COLO668 (cell line): ENCODE data around the gene PRPH.
A peak's percentile ranks its signal among the peaks of the same experiment; 100 is the strongest.
"Not testable (repeated sequence)": the region's sequence is repeated elsewhere in the genome, so short reads cannot be mapped to it uniquely, and the experiment has no call there.

ENCODE experiments used
- DNase-seq: peaks from one replicate; lab custom pipeline; 2025; ENCODE audit not compliant: unreplicated experiment; lab: John Stamatoyannopoulos, UW

The PRPH gene

GRCh38 chr12:49276304-49277290 lies 18.4 kb upstream of the PRPH start:
- DNase-seq: no peak

GRCh38 chr12:49277466-49277865 lies 17.5 kb upstream of the PRPH start:
- DNase-seq: no peak

DNA sequence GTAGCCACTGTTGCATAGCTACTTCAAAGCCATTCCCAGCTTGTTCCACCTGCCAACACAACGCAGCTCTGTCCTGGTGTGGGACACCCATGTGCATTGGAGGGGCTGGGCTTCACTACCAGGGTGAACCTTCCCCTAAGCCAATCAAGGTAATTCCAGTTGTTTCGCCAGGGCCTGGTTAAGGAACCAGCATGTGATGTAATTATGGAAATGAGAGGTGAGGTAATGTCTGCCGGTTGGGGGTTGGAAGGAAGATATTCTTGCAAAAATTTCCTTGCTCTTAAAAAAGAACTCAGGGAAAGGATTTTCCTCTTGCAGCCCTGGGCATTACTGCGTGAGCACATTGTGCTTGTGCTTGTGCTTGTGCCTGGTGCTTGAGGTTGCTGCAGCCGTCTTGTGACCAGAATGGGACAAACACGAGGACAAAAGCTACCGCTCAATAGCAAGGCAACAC lies 15.2 kb upstream of the PRPH start:
- DNase-seq: no peak

- DNase-seq: not testable (repeated sequence)
These were observed 14.4 kb upstream of the PRPH start for GRCh38 chr12:49280545-49280944.

DNA sequence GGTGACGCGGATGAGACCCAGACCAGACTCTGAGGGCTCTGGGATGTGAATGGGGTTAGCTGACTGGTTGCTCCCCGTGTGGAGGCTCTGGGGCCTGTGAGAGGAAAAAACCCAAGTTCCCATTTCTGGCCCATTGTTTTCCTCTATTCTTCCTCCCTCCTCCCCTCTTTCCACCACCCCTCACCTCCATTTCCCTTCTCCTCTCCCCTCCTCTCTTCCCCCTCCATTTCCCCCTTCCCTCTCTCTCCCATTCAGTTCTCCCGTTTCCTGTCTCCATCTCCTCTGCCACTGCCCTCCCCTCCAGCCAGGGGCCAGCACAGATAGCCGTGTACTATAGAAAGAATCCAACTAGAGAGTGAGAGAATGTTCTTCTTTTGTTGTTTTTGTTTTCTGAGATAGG lies 12.6 kb upstream of the PRPH start:
- DNase-seq: no peak

DNA sequence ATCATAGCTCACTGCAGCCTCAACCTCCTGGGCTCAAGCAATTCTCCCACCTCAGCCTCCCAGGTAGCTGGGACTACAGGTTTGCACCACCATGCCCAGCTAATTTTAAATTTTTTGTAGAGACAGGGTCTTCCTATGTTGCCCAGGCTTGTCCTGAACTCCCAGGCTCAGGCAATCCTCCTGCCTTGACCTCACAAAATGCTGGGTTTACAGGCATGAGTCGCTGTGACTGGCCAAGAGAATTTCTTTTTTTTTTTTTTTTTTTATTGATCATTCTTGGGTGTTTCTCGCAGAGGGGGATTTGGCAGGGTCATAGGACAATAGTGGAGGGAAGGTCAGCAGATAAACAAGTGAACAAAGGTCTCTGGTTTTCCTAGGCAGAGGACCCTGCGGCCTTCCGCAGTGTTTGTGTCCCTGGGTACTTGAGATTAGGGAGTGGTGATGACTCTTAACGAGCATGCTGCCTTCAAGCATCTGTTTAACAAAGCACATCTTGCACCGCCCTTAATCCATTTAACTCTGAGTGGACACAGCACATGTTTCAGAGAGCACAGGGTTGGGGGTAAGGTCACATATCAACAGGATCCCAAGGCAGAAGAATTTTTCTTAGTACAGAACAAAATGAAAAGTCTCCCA lies 12.1 kb upstream of the PRPH start:
- not testable (repeated sequence) for DNase-seq

DNA sequence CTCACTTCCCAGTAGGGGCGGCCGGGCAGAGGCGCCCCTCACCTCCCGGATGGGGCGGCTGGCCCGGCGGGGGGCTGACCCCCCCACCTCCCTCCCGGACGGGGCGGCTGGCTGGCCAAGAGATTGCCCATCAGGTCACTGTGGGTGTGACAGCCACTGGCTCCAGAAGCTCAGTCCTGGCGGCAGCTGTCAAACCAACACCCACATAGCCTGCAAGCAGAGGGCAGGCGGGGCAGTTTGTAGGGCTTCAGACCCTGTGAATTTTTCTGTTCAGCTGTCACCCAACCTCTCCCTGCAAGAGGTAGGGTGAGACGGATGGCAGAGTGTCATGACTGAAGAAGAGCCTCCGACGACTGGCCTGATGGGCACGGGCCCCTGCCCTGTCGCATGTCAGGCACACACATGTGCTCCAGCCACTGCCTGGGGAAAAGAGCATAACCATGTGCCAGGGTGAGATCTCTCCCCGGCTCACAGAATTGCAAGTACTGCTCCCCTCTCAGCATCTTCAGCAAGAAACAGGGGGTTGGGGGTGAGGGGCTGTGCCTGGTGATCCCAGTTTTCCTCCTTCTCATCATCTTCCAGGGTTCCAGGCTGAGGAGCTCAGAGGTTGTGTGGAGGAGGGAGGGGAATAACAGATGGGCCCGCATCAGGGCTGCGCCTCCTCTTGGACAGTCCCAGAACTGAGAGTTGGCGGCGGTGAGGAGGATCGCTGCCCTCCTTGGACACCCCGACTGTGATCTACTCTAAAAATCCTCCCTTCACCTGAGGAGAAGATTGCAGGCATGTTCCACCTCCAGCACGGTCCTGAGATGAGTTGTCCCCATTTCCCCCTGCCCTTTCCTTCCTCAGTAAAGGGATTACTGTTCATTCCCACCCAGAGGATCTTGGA lies 11.2 kb upstream of the PRPH start:
- DNase-seq: no peak

DNA sequence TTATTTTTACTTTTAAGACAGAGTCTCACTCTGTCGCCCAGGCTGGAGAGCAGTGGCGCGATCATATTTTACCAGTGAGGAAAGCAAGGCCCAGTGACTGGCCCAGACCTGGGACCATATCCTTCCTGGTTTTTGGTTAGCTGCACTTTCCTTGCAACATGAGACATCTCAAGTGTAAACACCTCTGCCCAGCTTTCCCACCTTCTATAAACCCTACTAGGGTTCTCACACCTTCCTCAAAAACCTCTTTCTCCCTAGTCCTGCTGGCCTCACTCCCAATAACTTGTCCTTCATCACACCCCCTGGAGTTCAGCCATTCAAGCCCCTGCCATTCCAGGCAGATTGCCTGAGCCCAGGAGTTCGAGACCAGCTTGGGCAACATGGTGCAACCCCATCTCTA lies 10.3 kb upstream of the PRPH start:
- no peak for DNase-seq

DNA sequence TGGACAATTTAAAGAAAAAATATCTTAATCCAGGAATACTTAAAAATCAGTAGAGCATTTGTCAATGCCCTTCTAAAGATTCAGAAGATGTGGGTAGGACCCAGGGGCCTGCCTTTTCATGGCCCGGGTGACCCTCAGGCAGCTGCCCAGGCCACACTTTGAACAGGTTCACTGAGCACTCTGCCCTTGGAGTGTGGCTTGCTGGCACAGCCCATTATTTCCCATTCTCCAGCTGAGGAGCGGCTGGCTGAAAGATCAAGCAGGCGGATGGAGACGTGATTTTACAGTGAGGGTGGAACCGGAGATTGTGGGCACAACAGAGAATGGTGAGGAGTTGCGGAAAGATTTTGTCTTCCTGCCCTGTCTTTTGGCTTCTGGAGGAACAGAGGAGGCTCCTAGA lies 7.1 kb upstream of the PRPH start:
- no peak for DNase-seq

DNA sequence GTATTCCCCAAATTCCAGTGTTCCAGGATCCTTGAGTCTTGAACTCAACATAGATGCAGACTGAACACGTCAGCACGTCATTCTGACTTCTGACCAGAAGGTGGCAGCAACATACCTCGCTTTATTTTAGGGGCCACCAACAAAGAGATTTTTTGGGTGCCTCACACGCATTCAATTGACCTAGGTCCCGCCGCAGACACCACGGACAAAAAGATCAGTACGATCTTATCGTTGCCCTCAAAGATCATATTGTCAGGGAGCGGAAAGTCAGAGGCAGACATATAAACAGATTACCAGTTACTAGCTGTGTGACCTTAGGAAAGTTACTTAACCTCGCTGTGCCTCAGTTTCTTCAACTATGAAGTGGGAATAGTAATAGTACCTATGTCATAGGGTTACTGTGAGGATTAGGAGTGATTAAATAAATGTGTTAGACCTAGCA lies 6.5 kb upstream of the PRPH start:
- peak; percentile 21 for DNase-seq

DNA sequence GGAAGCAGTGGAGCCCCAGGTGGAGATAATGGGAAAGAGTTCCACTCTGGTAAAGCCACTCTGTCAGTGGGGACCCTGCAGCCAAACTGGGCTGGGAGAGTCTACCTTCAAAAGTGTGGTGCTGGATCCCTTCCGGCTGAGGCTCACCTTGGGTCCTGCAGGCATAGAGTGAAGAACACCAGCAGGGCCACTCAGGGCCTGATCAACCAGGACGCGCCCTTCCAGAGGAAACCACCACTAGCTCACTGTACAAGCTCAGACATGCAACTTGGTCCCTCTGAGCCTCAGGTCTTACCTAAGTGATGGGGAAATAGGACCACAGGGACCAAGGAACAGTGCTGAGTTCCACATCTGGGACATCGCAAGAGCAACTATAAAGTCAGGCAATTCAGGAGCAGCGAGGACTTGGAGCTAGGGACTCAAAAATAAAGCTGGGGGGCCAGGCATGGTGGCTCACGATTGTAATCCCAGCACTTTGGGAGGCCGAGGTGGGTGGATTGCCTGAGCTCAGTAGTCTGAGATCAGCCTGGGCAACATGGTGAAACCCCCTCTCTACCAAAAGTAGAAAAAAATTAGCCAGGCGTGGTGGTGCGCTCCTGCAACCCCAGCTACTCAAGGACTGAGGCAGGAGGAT lies 5.9 kb upstream of the PRPH start:
- no peak for DNase-seq

DNA sequence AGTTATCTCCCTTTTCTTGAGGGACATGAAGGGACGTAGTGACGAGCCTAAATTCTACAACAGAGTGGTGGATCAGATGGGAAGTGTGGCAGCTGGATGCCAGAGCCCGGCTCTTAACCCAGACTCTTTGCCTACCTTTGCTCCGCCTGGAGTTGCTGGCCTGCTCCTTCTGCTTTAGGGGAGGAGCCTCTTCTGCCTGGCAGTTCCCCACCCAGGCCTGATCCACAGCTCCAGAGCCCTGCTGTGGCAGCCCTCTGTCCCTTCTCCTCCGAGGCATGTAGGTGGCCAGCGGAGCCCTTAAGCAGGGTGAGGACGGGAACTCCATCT lies 2.3 kb upstream of the PRPH start:
- DNase-seq: no peak

DNA sequence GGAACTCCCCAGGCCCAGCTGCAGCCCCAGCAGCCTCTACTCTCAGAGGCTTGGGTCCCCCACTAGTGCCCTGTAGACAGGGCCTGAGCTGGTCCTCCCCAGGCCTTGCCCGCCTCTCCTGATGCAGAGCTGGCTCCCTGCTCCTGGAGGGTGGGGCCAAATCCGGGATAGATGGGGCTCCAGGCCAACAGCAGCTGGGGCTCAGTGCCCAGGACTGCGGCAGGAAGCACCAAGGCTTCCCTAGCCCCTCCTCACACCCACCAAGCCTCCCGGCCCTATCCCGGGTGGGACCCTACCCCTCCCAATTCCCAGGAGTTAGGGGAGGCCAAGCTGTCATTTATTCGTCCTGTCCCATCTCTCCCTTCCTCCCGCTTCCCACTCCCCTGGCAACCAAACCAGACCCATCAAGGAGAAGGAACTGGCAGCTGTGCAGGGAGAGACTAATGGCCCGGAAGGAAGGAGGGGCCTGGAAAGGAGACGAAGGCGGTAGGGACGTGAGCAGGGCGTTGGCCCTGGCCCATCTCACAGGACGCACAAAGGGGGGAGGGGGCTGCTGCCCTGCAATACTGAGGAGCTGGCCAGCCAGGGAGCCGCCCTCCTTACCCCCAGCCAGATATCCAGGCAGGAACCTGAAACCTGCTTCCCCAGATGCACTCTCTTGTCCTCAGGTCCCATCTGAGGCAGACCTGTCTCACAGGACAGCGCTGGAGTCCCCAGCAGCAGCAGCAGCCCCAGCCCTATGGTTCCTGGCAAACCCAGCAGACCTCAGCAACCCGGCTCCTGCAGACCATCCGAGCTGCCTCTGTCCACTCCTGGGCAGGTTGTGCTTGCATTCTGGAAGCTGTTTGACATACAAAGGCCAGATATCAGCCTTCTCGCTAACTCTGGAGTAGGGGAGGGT lies 1.6 kb upstream of the PRPH start:
- DNase-seq: no peak

- no peak for DNase-seq
These were observed 702 bp upstream of the PRPH start for GRCh38 chr12:49294086-49294803.

- DNase-seq: no peak
These were observed 204 bp upstream of the PRPH start for GRCh38 chr12:49294804-49295081.

DNA sequence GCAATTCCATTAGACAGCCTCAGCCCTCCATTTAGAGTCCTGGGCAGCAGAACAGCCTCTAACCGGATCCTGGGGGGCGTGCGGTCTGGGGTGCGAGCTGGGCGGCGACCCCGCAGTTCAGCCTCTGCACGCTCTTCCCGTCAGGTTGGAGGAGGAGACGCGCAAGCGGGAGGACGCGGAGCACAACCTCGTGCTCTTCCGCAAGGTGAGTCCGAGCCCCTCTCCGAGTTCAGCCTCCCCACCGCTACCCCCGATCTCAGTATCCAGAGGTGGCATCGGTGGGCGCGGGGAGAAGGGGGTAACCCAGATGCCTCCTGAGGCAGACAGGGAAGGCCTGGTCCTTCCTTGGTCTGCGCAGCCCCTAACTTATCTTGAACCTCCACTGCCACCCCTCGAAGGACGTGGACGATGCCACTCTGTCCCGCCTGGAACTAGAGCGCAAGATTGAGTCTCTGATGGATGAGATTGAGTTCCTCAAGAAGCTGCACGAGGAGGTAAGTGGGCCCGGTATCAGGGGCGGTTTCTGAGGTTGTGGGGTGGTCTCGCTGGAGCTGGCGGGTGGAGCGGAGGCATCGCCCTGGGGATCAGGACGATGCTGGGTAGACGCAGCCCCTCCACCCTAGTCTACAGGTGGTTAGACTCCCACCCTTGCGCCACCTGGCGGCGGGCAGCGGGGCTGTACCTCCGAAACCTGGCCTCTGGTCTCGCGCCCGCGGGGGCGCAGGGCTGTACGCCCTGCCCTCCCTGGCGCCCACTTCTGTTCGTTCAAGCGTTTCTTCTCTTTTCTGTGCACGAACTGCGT lies 1.3 kb downstream of the PRPH start:
- peak; percentile 75 for DNase-seq

DNA sequence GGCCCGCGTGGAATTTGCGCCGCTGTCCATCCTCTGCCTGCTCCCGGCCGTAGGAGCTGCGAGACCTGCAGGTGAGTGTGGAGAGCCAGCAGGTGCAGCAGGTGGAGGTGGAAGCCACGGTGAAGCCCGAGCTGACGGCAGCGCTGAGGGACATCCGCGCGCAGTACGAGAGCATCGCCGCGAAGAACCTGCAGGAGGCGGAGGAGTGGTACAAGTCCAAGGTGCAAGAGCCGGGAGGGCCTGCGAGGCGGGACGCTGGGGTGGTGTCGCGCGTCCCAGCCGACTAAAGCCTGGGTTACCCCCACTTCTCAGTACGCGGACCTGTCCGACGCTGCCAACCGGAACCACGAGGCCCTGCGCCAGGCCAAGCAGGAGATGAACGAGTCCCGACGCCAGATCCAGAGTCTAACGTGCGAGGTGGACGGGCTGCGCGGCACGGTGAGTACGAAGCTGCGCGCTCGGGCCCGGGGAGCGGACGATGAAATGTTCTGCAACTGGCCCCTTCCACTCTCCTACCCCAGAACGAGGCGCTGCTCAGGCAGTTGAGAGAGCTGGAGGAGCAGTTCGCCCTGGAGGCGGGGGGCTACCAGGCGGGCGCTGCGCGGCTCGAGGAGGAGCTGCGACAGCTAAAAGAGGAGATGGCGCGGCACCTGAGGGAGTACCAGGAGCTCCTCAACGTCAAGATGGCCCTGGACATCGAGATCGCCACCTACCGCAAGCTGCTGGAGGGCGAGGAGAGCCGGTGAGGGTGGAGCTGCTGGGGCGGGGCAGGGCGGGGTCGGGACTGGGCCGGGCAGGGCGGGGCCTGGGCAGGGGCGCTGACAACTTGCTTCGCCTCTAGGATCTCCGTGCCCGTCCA lies 2.1 kb downstream of the PRPH start:
- peak; percentile 75 for DNase-seq

- no peak for DNase-seq
These were observed 2.7 kb downstream of the PRPH start for GRCh38 chr12:49297695-49298060.
